ENCODE measurements around the gene THAP5. TPM values are rescaled to one million over a fixed set of nuclear protein-coding genes. Genes with fewer than 3 reads are reported as not detected.

The THAP5 gene
- total RNA-seq, 1 experiment from 2014 or later = 19.5 TPM

- TF ChIP-seq ZNF512 (CRISPR knock-in tag; IDR thresholded peaks at IDR 0.05; ENCODE audit: borderline replicate concordance) = no peak
Observed at GRCh38 chr7:108522780-108523179, 46.7 kb downstream of the THAP5 start (continued).

GRCh38 chr7:108517951-108518350, 51.6 kb downstream of the THAP5 start:
- peaks cover 29% of the 10 kb centered on the region for H3K4me1 Mint-ChIP-seq
- H3K36me3 Mint-ChIP-seq = peaks cover 14% of the 10 kb centered on the region
- TF ChIP-seq PRRX2 (CRISPR knock-in tag; IDR thresholded peaks at IDR 0.05) (no peak), FOXP1 (CRISPR knock-in tag; IDR thresholded peaks at IDR 0.05; ENCODE audit: borderline replicate concordance) (no peak), TEAD4 (CRISPR knock-in tag; IDR thresholded peaks at IDR 0.05) (no peak), ZNF671 (CRISPR knock-in tag; IDR thresholded peaks at IDR 0.05) (no peak), ELF4 (CRISPR knock-in tag; IDR thresholded peaks at IDR 0.05; ENCODE audit: low read depth) (no peak), CREM (CRISPR knock-in tag; IDR thresholded peaks at IDR 0.05) (no peak), KAT7 (CRISPR knock-in tag; IDR thresholded peaks at IDR 0.05; ENCODE audit: borderline replicate concordance) (no peak), NR3C1 (CRISPR knock-in tag; conservative IDR thresholded peaks at IDR 0.05; ENCODE audit: low read depth) (no peak)
- TF ChIP-seq, protein P1, sequence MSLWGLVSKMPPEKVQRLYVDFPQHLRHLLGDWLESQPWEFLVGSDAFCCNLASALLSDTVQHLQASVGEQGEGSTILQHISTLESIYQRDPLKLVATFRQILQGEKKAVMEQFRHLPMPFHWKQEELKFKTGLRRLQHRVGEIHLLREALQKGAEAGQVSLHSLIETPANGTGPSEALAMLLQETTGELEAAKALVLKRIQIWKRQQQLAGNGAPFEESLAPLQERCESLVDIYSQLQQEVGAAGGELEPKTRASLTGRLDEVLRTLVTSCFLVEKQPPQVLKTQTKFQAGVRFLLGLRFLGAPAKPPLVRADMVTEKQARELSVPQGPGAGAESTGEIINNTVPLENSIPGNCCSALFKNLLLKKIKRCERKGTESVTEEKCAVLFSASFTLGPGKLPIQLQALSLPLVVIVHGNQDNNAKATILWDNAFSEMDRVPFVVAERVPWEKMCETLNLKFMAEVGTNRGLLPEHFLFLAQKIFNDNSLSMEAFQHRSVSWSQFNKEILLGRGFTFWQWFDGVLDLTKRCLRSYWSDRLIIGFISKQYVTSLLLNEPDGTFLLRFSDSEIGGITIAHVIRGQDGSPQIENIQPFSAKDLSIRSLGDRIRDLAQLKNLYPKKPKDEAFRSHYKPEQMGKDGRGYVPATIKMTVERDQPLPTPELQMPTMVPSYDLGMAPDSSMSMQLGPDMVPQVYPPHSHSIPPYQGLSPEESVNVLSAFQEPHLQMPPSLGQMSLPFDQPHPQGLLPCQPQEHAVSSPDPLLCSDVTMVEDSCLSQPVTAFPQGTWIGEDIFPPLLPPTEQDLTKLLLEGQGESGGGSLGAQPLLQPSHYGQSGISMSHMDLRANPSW (CRISPR knock-in tag; conservative IDR thresholded peaks at IDR 0.05; ENCODE audit: low read depth) = no peak
- H3K9me3 Mint-ChIP-seq = no peaks in the 10 kb centered on the region
- no peaks in the 10 kb centered on the region for H3K27me3 Mint-ChIP-seq (ENCODE audit: low read depth)
- DNase-seq (ENCODE audit: low spot score) (no peak), ATAC-seq (no peak)
- ChIA-PET CTCF (no interaction called here), POLR2A (no interaction called here)
- no peak overlapping the region for H3K27ac Mint-ChIP-seq
- no peak overlapping the region for H3K4me3 Mint-ChIP-seq

DNA sequence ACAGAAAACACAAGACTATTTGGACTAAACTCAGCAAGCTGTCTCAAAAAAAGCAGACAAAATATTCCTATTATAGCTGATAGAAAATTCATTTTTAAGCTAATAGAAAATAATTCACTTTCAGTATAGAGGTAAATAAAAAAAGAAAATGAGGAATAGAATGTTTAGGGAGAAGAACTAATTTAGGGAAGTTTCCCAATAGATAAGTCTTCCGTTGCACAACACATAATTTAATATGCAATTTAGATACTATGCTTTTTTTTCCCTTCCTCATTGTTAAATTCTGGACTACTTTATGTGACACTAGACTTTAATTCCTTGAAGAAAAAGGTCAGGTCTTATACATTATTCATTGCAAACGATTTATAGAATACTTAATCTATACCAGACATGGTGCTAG, 53.9 kb downstream of the THAP5 start:
- DNase-seq (ENCODE audit: low spot score) (no peak), ATAC-seq (no peak)
- ChIA-PET POLR2A (no interaction called here), CTCF (no interaction called here)
- H3K9me3 Mint-ChIP-seq = no peaks in the 10 kb centered on the region
- peaks cover 7% of the 10 kb centered on the region for H3K4me1 Mint-ChIP-seq
- H3K27ac Mint-ChIP-seq = no peak overlapping the region
- H3K27me3 Mint-ChIP-seq (ENCODE audit: low read depth) = no peaks in the 10 kb centered on the region
- H3K36me3 Mint-ChIP-seq = peaks cover 27% of the 10 kb centered on the region
- H3K4me3 Mint-ChIP-seq = no peak overlapping the region
- TF ChIP-seq, protein P2, sequence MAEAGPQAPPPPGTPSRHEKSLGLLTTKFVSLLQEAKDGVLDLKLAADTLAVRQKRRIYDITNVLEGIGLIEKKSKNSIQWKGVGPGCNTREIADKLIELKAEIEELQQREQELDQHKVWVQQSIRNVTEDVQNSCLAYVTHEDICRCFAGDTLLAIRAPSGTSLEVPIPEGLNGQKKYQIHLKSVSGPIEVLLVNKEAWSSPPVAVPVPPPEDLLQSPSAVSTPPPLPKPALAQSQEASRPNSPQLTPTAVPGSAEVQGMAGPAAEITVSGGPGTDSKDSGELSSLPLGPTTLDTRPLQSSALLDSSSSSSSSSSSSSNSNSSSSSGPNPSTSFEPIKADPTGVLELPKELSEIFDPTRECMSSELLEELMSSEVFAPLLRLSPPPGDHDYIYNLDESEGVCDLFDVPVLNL (CRISPR knock-in tag; IDR thresholded peaks at IDR 0.05; ENCODE audit: borderline replicate concordance, low read depth) = no peak
- TF ChIP-seq SMAD4 (CRISPR knock-in tag; IDR thresholded peaks at IDR 0.05) (no peak), OVOL2 (CRISPR knock-in tag; IDR thresholded peaks at IDR 0.05; ENCODE audit: borderline replicate concordance) (no peak), ELF4 (CRISPR knock-in tag; IDR thresholded peaks at IDR 0.05; ENCODE audit: low read depth) (no peak), E2F5 (CRISPR knock-in tag; IDR thresholded peaks at IDR 0.05) (no peak), FOXP4 (CRISPR knock-in tag; IDR thresholded peaks at IDR 0.05) (no peak), ESRRA (CRISPR knock-in tag; IDR thresholded peaks at IDR 0.05; ENCODE audit: borderline replicate concordance) (no peak), TEAD1 (CRISPR knock-in tag; IDR thresholded peaks at IDR 0.05) (no peak), NFATC4 (CRISPR knock-in tag; IDR thresholded peaks at IDR 0.05) (no peak)
- TF ChIP-seq, protein P3, sequence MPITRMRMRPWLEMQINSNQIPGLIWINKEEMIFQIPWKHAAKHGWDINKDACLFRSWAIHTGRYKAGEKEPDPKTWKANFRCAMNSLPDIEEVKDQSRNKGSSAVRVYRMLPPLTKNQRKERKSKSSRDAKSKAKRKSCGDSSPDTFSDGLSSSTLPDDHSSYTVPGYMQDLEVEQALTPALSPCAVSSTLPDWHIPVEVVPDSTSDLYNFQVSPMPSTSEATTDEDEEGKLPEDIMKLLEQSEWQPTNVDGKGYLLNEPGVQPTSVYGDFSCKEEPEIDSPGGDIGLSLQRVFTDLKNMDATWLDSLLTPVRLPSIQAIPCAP (CRISPR knock-in tag; IDR thresholded peaks at IDR 0.05) = no peak
- TF ChIP-seq, protein P4, sequence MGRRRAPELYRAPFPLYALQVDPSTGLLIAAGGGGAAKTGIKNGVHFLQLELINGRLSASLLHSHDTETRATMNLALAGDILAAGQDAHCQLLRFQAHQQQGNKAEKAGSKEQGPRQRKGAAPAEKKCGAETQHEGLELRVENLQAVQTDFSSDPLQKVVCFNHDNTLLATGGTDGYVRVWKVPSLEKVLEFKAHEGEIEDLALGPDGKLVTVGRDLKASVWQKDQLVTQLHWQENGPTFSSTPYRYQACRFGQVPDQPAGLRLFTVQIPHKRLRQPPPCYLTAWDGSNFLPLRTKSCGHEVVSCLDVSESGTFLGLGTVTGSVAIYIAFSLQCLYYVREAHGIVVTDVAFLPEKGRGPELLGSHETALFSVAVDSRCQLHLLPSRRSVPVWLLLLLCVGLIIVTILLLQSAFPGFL (CRISPR knock-in tag; IDR thresholded peaks at IDR 0.05; ENCODE audit: borderline replicate concordance) = no peak
- TF ChIP-seq, protein P5, sequence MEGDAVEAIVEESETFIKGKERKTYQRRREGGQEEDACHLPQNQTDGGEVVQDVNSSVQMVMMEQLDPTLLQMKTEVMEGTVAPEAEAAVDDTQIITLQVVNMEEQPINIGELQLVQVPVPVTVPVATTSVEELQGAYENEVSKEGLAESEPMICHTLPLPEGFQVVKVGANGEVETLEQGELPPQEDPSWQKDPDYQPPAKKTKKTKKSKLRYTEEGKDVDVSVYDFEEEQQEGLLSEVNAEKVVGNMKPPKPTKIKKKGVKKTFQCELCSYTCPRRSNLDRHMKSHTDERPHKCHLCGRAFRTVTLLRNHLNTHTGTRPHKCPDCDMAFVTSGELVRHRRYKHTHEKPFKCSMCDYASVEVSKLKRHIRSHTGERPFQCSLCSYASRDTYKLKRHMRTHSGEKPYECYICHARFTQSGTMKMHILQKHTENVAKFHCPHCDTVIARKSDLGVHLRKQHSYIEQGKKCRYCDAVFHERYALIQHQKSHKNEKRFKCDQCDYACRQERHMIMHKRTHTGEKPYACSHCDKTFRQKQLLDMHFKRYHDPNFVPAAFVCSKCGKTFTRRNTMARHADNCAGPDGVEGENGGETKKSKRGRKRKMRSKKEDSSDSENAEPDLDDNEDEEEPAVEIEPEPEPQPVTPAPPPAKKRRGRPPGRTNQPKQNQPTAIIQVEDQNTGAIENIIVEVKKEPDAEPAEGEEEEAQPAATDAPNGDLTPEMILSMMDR (IDR thresholded peaks at IDR 0.05) = no peak
